GM21367 (cell line): ENCODE data around the gene CCDC196.

Experiments used
- ATAC-seq: cut with Tn5 transposase; IDR thresholded peaks from one replicate; pipeline ENCODE4 v1.9.1; 2021; ENCODE audit not compliant: unreplicated experiment

The CCDC196 gene

GRCh38 chr14:66485910-66486421 lies at the start of gene CCDC196:
CCDC196 (plus strand) TSS chr14:66486371; CDS start chr14:66486503, 132 bp downstream.
- ATAC-seq = no peak

GRCh38 chr14:66440801-66441200 lies 45.4 kb upstream of the CCDC196 start:
- no peak for ATAC-seq

GRCh38 chr14:66442953-66443571 lies 43.1 kb upstream of the CCDC196 start:
- no peak for ATAC-seq

DNA sequence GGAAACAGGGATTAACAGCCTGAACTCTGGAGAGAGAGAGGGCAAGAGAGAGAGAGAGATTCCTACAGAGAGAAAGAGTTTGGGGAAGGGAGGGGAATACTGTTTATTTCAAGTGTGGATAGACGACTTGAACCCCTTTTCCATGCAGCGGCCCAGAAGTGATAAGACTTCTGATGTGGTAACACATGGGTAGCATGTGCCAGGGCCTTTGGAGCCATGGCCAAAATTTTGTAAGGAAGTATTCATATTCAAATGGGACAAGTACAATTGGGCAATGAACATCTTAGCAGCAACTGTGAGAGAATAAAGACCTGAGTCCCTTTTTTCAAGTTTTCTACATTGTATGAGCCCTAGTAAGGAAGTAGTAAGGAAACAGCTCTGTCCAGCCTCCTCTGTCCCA lies 42.4 kb upstream of the CCDC196 start:
- no peak for ATAC-seq

GRCh38 chr14:66444271-66444927 lies 41.8 kb upstream of the CCDC196 start:
- ATAC-seq = no peak

DNA sequence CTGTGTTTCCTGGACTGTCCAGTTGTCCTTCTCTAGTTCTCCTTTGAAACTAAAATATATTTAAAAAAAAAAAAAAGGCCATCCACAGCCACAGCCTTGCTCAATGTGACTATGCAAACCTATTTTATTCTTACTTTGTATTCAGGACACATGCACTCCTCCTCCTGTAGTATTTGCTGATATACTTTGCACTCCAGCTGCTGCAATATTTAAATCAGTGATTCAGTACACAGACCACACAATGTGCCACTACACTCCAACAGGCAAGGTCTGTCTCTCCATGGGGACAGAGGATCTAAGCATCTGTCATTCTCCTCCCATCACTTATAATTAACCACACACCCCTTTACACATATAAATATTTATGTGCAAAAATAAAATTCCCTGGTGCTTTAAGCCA lies 40.2 kb upstream of the CCDC196 start:
- ATAC-seq = no peak

DNA sequence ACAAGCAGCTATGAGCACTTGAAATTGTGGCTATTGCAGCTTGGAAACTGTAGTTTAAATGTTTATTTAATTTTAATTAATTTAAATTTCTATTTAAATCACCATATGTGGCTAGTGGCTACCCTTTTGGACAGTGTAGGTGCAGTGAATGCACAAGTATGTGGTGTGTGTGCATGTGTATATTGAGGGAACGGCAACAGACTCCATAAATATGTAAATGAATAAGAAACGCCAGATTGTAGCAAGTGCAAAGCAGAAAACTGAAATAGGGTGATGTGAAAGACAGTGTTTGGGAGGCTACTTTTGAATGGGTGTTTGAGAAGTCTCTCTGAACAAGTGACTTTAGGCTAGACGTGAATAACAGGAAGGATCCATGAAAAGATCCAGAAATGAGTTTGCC lies 32.7 kb upstream of the CCDC196 start:
- ATAC-seq = no peak

GRCh38 chr14:66459603-66460002 lies 26.6 kb upstream of the CCDC196 start:
- ATAC-seq = no peak

DNA sequence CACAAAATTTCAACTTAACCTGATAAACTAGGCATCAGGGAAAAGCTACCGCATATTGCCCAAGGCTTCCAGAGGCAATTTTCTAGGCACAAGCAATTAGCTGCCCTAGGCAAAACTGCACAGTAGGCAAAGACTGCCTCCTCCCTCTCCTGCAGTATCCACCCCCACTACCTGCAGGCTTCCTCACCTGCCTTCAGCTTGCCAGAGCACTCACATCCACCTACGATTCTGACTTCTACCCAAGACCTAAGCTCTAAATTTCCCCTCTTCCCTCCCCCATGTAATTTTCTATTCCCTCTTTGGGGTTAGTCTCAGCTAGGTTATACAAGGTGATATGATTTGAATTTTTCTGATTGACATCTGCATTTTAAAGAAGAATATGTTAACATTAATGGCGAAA lies 21.9 kb upstream of the CCDC196 start:
- ATAC-seq = no peak

- no peak for ATAC-seq
These were observed 17.3 kb upstream of the CCDC196 start for GRCh38 chr14:66468778-66469367.

DNA sequence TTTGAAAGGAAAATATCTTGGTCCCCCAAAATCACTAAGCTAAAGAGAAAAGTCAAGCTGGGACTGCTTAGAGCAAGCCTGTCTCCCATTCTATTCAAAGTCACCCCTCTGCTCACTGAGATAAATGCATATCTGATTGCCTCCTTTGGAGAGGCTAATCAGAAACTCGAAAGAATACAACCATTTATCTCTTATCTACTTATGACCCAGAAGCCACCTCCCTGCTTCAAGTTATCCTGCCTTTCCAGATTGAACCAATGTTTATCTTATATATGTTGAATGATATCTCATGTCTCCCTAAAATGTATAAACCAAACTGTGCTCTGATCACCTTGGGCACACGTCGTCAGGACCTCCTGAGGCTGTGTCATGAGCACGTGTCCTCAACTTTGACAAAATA lies 14.6 kb upstream of the CCDC196 start:
- no peak for ATAC-seq

DNA sequence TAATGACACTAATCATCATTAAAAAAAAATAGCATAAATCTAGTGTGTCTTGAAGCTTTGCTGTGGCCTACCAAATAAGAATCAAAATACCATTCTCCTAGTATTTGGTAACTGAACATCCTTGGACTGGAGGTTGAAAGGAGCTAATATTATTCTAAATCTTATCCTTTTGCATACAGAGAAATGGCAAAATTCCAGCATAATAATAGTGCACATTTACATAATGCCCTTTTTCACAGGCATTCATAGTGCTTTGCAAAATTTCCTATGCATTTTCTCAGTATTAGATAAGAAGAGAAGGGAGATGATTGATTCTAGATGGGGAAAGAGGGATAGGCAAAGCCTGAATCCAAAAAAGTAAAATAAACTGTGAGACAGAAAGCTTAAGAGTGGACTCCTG lies 13.9 kb upstream of the CCDC196 start:
- no peak for ATAC-seq

- no peak for ATAC-seq
These were observed 12.9 kb upstream of the CCDC196 start for GRCh38 chr14:66473223-66473622.

DNA sequence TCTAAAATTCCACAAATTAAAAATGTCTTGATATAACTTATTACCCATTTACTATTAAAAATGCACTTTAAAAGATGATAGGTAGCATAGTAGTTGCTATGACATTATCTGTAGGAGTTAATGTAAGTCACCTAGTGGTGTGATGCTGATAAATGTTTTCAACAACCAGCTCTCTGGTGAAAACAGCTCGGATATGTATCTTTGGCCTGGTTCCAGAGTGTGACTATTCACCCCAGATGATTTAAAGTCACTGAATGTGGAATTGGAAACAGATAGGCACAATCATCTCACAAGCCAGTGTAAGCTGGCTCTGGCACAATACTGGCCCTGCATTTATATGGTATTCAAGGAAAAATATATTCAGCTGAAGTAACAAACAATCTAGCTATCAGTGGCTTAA lies 9.2 kb upstream of the CCDC196 start:
- ATAC-seq = no peak

DNA sequence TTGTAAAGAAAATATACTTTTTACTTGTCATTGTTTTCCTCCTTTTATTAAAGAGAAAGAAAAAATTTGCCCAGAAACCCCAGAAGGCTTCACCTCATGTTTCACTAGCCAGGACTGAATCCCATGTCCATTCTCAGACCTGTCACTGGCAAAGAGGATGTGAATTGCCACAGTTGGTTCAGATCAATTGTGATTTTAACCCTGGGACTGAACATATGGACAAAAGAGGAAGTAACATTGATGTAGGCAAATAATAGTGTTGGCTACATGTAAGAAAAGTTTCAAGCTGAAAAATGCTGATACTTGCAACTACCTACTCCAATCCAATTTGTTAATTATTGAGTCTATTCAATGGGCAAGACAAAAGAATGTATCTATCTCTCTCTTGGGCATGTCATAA lies 8.6 kb upstream of the CCDC196 start:
- ATAC-seq = no peak

DNA sequence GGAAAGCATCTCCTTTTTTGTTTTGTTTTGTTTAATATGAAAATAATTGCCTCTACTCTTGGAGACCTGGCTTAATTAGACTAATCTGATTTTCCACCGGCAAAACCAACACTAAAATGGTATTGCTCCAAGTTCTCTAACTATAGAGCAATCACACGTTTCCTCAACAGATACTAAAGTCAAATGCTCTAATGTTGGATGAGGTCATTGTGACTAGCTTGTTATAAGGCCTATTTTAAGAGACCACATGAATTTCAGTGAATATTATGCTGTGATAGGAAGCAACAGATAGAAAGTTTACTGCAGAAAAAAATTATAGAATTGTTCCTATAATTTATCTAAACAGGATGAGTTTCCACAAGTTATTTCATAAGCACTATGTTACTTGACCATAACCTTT lies 3.3 kb upstream of the CCDC196 start:
- ATAC-seq = no peak

GRCh38 chr14:66483322-66483721 lies 2.8 kb upstream of the CCDC196 start:
- no peak for ATAC-seq

GRCh38 chr14:66485029-66485428 lies 1.1 kb upstream of the CCDC196 start:
- no peak for ATAC-seq

GRCh38 chr14:66487164-66487563 lies 993 bp downstream of the CCDC196 start:
- no peak for ATAC-seq

- no peak for ATAC-seq
These were observed 4.3 kb downstream of the CCDC196 start for GRCh38 chr14:66490143-66491111.

DNA sequence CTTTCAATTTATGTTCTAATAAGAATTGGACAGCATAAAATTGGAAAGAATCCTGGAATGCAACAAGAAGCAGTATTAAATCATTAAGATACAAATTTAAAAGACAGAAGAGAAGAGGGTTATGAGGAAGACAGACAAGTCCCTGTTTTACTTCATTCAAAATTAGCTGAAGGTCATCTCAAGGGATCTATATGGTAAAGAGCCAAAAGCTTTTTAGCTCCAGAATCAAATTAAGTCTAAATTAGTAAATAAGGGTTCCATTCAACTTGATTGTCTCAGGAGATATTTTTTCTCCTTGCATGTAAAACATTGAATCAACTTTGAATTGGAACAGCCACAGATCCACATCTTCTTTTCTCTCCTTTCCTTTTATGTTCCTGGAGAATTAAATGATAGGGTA lies 7.6 kb downstream of the CCDC196 start:
- ATAC-seq = no peak
